ENCODE results near the gene SRSF6.

SRSF6 gene

DNA sequence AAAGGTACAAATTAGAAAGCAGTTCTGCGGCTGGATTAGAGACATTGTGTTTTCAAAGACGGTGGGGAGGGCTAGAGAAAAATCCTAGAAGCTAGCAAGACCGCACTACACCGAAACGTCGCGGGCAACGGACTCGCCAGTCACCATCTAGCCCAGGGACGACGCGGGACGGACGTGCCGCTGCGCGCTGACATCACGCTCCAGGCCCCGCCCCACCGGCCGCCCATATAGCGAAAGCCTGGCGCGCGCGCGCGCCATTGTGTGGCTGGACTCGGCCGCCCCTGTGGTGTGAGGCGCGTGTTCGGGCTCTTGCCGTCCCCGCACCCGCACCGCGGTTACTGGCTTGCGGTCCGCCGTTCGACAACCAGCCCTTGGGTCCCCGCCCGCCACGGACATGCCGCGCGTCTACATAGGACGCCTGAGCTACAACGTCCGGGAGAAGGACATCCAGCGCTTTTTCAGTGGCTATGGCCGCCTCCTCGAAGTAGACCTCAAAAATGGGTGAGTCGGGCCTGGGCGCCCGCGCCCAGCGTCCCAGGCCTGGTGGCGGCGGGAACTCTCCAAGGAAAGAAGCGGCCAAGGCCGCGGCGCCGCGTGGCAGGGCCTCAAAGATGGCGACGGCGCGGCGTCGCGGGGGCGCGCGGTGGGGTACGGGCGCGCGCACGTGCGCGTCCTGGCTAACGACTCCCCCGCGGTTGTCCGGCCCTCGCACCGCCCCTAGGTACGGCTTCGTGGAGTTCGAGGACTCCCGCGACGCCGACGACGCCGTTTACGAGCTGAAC is at the start of gene SRSF6:
Gene SRSF6, plus strand, starts transcription at position 257 of the 782 bp plus-strand sequence. Its CDS starts 138 bp downstream, at position 395.
- peak; percentile 98 for TF ChIP-seq POLR2A (IDR thresholded peaks at IDR 0.05; ENCODE audit: extremely low read depth, insufficient read length)
- TF ChIP-seq, protein P1, sequence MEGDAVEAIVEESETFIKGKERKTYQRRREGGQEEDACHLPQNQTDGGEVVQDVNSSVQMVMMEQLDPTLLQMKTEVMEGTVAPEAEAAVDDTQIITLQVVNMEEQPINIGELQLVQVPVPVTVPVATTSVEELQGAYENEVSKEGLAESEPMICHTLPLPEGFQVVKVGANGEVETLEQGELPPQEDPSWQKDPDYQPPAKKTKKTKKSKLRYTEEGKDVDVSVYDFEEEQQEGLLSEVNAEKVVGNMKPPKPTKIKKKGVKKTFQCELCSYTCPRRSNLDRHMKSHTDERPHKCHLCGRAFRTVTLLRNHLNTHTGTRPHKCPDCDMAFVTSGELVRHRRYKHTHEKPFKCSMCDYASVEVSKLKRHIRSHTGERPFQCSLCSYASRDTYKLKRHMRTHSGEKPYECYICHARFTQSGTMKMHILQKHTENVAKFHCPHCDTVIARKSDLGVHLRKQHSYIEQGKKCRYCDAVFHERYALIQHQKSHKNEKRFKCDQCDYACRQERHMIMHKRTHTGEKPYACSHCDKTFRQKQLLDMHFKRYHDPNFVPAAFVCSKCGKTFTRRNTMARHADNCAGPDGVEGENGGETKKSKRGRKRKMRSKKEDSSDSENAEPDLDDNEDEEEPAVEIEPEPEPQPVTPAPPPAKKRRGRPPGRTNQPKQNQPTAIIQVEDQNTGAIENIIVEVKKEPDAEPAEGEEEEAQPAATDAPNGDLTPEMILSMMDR (IDR thresholded peaks at IDR 0.05; ENCODE audit: low read depth, low read length) = no peak
- TF ChIP-seq, protein P2, sequence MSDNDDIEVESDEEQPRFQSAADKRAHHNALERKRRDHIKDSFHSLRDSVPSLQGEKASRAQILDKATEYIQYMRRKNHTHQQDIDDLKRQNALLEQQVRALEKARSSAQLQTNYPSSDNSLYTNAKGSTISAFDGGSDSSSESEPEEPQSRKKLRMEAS (IDR thresholded peaks at IDR 0.05; ENCODE audit: low read depth, low read length) = peak; percentile 97
- TF ChIP-seq MYC (IDR thresholded peaks at IDR 0.05; ENCODE audit: low read depth, low read length) = peak; percentile 99
- peak within 1 kb of the TSS; percentile 91 for H3K4me3 ChIP-seq (ENCODE audit: low read depth, low read length)
- DNase-seq (ENCODE audit: low read depth) = peak; percentile 94

DNA sequence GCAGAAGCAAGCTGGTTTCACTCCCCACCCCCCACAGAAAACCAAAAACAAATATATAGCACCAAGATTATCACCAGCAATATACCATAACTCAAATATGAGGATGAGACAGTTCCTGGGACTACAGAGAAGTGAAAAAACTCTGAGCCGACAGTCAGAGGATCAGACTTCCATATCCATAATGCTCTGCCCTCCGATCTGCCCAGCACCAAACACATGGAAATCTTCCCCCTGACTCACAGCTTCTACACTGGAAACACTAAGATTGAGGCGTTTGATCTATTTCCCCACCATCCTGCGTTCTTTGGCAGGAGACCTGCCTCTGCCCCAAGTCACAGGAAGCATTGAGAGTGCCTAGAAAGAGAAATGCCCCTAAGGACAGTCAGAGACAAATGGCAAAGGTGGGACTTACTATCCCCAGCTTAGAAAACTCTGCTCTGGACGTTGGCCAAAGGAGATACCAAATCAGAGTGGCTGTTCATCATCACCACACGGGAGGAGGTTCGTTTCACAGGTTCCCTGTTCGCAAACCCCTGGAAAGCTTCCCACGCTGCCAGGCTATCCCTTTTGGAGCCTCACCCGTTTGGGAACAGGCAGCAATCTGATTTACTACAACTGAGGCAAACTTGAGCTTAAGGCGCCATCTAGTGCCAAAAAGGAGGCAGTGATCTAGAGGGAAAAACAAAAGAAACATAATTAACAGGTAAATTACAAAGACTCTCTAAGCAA is 48.7 kb upstream of the SRSF6 start:
- TF ChIP-seq MYC (IDR thresholded peaks at IDR 0.05; ENCODE audit: low read depth, low read length) = no peak
- TF ChIP-seq, protein P2 (IDR thresholded peaks at IDR 0.05; ENCODE audit: low read depth, low read length) = no peak
- TF ChIP-seq, protein P1 (IDR thresholded peaks at IDR 0.05; ENCODE audit: low read depth, low read length) = peak; percentile 77
- no peak for TF ChIP-seq POLR2A (IDR thresholded peaks at IDR 0.05; ENCODE audit: extremely low read depth, insufficient read length)
- peak; percentile 57 for DNase-seq (ENCODE audit: low read depth)
- H3K4me3 ChIP-seq (ENCODE audit: low read depth, low read length) = no peak overlapping the region

DNA sequence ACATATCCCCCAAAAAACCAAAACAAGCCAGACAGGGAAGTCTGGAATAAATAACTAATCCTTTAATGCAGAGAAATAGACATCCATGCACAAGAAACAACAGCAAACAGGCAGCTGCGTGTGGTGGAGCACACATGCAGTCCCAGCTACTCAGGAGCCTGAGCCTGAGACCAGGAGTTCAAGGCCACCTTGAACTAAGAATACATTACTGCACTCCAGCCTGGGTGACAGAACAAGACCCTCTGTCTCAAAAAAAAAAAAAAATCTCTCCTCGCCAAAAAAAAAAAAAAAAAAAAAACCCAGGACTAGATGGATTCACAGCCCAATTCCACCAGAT is 48.2 kb upstream of the SRSF6 start:
- TF ChIP-seq, protein P2 (IDR thresholded peaks at IDR 0.05; ENCODE audit: low read depth, low read length) = no peak
- TF ChIP-seq POLR2A (IDR thresholded peaks at IDR 0.05; ENCODE audit: extremely low read depth, insufficient read length) = no peak
- TF ChIP-seq MYC (IDR thresholded peaks at IDR 0.05; ENCODE audit: low read depth, low read length) = no peak
- TF ChIP-seq, protein P1 (IDR thresholded peaks at IDR 0.05; ENCODE audit: low read depth, low read length) = no peak
- DNase-seq (ENCODE audit: low read depth) = no peak

DNA sequence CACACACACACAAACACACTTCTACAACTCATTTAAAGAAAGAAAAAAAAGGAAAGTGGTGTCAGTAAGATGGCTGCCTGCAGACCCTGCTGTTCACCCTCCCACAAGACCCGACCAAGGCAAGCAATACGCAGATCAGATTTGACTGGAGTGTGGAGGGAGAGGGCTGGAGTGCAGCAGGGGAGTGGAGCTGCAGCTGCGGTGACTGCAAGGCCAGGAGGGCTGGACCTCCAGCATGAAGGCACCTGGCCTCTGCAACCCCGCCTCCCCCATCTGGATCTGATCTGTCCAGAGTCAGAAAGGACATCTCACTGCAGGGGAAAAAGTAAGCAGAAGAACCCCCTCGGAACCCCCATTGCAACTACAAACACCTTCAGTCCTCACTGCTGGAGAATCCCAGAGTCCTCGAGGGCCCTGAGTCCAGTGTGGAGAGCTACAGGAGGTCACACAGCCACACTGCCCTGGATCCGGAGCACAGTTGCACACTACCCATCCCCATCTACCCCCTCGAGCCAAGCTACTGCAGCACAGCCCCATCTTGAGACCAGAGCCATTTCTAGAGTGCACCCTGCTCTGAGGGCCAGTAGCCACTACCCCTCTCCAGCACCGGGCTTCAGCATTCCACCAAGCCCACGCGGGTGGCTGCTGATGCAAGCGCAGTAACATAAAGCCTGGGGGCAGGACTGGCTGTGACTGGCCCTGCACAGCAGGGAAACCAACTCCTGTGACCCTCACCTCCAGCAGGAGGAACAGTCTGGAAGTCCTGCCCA is 41.9 kb upstream of the SRSF6 start:
- TF ChIP-seq POLR2A (IDR thresholded peaks at IDR 0.05; ENCODE audit: extremely low read depth, insufficient read length) = no peak
- TF ChIP-seq MYC (IDR thresholded peaks at IDR 0.05; ENCODE audit: low read depth, low read length) = no peak
- TF ChIP-seq, protein P2 (IDR thresholded peaks at IDR 0.05; ENCODE audit: low read depth, low read length) = no peak
- TF ChIP-seq, protein P1 (IDR thresholded peaks at IDR 0.05; ENCODE audit: low read depth, low read length) = no peak
- no peak for DNase-seq (ENCODE audit: low read depth)
- H3K4me3 ChIP-seq (ENCODE audit: low read depth, low read length) = no peak overlapping the region

More for the DNA sequence above, 48.2 kb upstream of the SRSF6 start:
- no peak overlapping the region for H3K4me3 ChIP-seq (ENCODE audit: low read depth, low read length)

DNA sequence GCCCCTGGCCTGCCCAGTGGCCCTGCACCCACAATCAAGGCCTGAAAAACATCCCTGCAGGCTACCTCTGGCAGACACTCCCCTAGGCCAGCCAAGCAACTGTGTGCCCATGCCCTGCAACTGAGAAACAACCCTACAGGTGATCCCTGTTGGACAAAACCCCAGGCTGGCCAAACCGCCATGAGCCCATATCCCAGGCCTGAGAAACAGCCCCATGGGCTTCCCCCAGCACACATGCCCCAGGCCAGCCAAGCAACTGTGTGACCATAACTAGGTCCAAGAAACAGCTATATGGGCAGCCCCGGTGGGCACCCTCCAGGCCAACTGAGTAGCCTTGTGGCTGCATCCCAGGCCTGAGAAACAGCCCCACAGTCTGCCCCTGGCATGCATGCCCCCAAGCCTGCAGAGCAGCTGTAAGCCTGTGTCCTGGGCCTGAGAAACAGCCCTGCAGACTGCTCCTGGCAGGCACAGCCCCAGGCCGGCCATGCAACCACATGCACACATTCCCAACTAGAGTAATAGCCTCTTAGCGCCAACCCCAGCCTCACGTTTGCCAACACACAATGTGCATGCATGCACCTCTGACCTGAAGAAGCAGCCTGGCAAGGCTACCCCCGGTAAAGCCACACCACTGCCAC is 41.0 kb upstream of the SRSF6 start:
- no peak for DNase-seq (ENCODE audit: low read depth)
- TF ChIP-seq, protein P2 (IDR thresholded peaks at IDR 0.05; ENCODE audit: low read depth, low read length) = no peak
- TF ChIP-seq POLR2A (IDR thresholded peaks at IDR 0.05; ENCODE audit: extremely low read depth, insufficient read length) (no peak), MYC (IDR thresholded peaks at IDR 0.05; ENCODE audit: low read depth, low read length) (no peak)
- TF ChIP-seq, protein P1 (IDR thresholded peaks at IDR 0.05; ENCODE audit: low read depth, low read length) = no peak
- no peak overlapping the region for H3K4me3 ChIP-seq (ENCODE audit: low read depth, low read length)

Data from NB4 (cell line).